ENCODE data around the gene FGF9. TPM values are rescaled to one million over a fixed set of nuclear protein-coding genes. Genes with fewer than 3 reads are reported as not detected.

FGF9 gene
- total and polyA plus RNA-seq, 4 experiments from 2014 or later: 2.1 to 7.3 (median 4.5) TPM

DNA sequence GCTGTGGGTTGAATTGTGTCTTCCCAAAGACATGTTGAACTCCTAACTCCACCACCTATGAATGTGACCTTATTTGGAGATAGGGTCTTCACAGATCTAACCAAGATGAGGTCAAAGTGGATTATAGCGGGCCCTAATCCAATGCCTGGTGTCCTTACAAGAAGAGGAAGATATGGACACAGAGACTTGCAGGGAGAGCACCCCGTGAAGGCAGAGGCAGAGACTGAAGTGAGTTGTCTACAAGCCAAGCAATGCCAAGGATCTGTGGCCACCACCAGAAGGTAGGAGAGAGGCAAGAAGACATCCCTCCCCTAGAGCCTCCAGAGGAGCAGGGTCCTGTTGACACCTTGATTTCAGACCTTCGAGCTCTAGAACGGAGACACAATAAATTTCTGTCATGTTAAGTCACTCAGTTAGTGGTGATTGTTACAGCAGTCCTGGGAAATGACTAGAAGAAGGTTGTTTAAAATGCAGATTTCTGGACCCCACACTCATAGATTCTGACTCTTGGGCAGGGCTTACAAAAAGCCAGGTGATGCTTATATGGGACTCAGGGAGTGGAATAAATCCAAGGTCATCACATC lies 70.6 kb downstream of the FGF9 start:
- H3K9me3 Mint-ChIP-seq: no peaks in the 10 kb centered on the region
- Histone ChIP-seq H3K27me3 (ENCODE audit: insufficient read depth, low read length) (no peaks in the 10 kb centered on the region), H3K4me3 (ENCODE audit: low read length in 2 of 2) (no peak overlapping the region), H3K36me3 (ENCODE audit: insufficient read depth, low read length) (no peaks in the 10 kb centered on the region), H3K4me1 (ENCODE audit: insufficient read depth, low read length) (no peaks in the 10 kb centered on the region), H3K9me3 (ENCODE audit: control insufficient read depth in 1 of 2, low read length in 2 of 2) (no peaks in the 10 kb centered on the region), H3K27ac (ENCODE audit: low read depth, low read length) (no peak overlapping the region)
- ChIA-PET CTCF (ENCODE audit: partially characterized antibody) (no interaction called here), POLR2A (ENCODE audit: partially characterized antibody) (no interaction called here)
- no peak overlapping the region for H3K4me3 Mint-ChIP-seq
- H3K4me1 Mint-ChIP-seq: no peaks in the 10 kb centered on the region
- no peak overlapping the region for H3K27ac Mint-ChIP-seq
- H3K27me3 Mint-ChIP-seq: peaks cover 4 to 9% of the 10 kb centered on the region in 2 donors
- DNase-seq: no peak
- H3K36me3 Mint-ChIP-seq: no peaks in the 10 kb centered on the region
- intact Hi-C loops (cut with micrococcal nuclease): no loop called here

DNA sequence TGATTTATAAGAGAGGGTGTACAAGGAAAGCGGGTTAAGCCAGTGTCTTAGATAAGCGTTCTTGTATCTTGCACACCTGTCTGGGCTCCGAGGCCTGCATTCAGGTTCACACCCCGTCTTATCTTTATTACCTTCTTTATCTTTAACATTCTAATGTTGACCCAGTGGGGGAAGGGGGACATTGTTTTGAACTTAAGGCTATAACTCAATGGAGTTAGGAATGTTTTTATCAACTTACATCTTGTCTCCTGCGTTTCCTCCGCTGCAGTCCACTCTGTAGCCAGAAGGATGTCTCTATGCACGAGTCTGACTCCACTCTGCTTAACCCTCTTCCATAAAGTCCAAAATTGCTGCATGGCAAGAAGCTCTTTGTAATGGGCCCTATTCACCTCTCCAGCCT lies 71.2 kb downstream of the FGF9 start:
- CTCF ChIA-PET (ENCODE audit: partially characterized antibody): no interaction called here
- H3K4me3 ChIP-seq (ENCODE audit: low read length in 2 of 2): no peak overlapping the region

DNA sequence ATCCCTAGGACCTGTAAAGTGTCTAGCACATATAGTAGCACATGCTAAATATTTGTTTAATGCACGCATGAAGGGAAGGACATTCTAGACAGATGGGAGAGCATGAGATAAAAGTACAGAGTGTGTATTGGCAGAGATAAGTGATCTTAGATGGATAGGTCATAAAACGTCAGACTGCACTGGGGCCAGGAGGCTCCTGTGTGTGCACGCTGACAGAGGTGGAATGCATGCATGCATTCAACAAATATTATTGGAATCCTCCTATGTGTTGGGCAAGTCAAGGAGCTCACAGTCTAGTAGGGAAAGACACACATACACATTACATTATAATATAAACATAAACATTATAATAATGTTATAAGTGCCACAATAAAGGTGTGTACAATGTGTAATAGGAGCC lies 73.3 kb downstream of the FGF9 start:
- Histone ChIP-seq H3K4me1 (ENCODE audit: insufficient read depth, low read length) (no peaks in the 10 kb centered on the region), H3K4me3 (ENCODE audit: low read length in 2 of 2) (no peak overlapping the region), H3K36me3 (ENCODE audit: insufficient read depth, low read length) (no peaks in the 10 kb centered on the region), H3K27ac (ENCODE audit: low read depth, low read length) (no peak overlapping the region), H3K27me3 (ENCODE audit: insufficient read depth, low read length) (no peaks in the 10 kb centered on the region), H3K9me3 (ENCODE audit: control insufficient read depth in 1 of 2, low read length in 2 of 2) (no peaks in the 10 kb centered on the region)
- no peak for DNase-seq
- Mint-ChIP-seq H3K27ac (no peak overlapping the region), H3K36me3 (no peaks in the 10 kb centered on the region), H3K4me1 (no peaks in the 10 kb centered on the region), H3K9me3 (no peaks in the 10 kb centered on the region), H3K27me3 (peaks cover 3 to 4% of the 10 kb centered on the region in 2 donors), H3K4me3 (no peak overlapping the region)
- CTCF ChIA-PET (ENCODE audit: partially characterized antibody): no interaction called here
- POLR2A ChIA-PET (ENCODE audit: partially characterized antibody): no interaction called here
- intact Hi-C loops (cut with micrococcal nuclease): no loop called here

More for the DNA sequence above, 71.2 kb downstream of the FGF9 start:
- H3K27me3 Mint-ChIP-seq: peaks cover 4 to 9% of the 10 kb centered on the region in 2 donors
- Histone ChIP-seq H3K27ac (ENCODE audit: low read depth, low read length) (no peak overlapping the region), H3K36me3 (ENCODE audit: insufficient read depth, low read length) (no peaks in the 10 kb centered on the region), H3K9me3 (ENCODE audit: control insufficient read depth in 1 of 2, low read length in 2 of 2) (no peaks in the 10 kb centered on the region), H3K27me3 (ENCODE audit: insufficient read depth, low read length) (no peaks in the 10 kb centered on the region), H3K4me1 (ENCODE audit: insufficient read depth, low read length) (no peaks in the 10 kb centered on the region)
- H3K27ac Mint-ChIP-seq: no peak overlapping the region
- H3K9me3 Mint-ChIP-seq: no peaks in the 10 kb centered on the region
- POLR2A ChIA-PET (ENCODE audit: partially characterized antibody): no interaction called here
- intact Hi-C loops (cut with micrococcal nuclease): no loop called here
- no peaks in the 10 kb centered on the region for H3K36me3 Mint-ChIP-seq
- no peak overlapping the region for H3K4me3 Mint-ChIP-seq
- no peak for DNase-seq
- no peaks in the 10 kb centered on the region for H3K4me1 Mint-ChIP-seq

DNA sequence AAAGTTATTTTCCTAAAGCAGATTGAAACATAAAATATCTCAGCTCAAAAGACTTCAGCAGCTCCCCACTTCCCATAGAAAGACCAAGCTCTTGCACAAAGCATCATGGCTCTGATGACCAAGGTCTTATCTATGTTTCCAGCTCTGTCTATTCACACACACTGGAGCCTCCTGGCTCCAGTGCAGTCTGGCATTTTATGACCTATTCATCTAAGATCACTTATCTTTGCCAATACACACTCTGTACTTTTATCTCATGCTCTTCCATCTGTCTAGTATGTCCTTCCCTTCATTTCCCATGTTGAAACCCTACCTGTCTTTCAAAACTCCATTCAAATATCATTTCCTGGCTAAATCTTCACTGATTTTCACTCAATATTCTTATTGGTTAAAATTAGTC lies 74.4 kb downstream of the FGF9 start:
- no peak for DNase-seq
- Mint-ChIP-seq H3K9me3 (peaks cover 0 to 4% (median 2%) of the 10 kb centered on the region in 8 donors), H3K4me1 (no peaks in the 10 kb centered on the region), H3K4me3 (no peak overlapping the region), H3K36me3 (no peaks in the 10 kb centered on the region), H3K27me3 (peaks cover 3 to 4% of the 10 kb centered on the region in 2 donors), H3K27ac (no peak overlapping the region)
- Histone ChIP-seq H3K4me1 (ENCODE audit: insufficient read depth, low read length) (no peaks in the 10 kb centered on the region), H3K4me3 (ENCODE audit: low read length in 2 of 2) (no peak overlapping the region), H3K36me3 (ENCODE audit: insufficient read depth, low read length) (no peaks in the 10 kb centered on the region), H3K27ac (ENCODE audit: low read depth, low read length) (no peak overlapping the region), H3K27me3 (ENCODE audit: insufficient read depth, low read length) (no peaks in the 10 kb centered on the region), H3K9me3 (ENCODE audit: control insufficient read depth in 1 of 2, low read length in 2 of 2) (no peaks in the 10 kb centered on the region)
- intact Hi-C loops (cut with micrococcal nuclease): no loop called here
- ChIA-PET CTCF (ENCODE audit: partially characterized antibody) (no interaction called here), POLR2A (ENCODE audit: partially characterized antibody) (no interaction called here)

DNA sequence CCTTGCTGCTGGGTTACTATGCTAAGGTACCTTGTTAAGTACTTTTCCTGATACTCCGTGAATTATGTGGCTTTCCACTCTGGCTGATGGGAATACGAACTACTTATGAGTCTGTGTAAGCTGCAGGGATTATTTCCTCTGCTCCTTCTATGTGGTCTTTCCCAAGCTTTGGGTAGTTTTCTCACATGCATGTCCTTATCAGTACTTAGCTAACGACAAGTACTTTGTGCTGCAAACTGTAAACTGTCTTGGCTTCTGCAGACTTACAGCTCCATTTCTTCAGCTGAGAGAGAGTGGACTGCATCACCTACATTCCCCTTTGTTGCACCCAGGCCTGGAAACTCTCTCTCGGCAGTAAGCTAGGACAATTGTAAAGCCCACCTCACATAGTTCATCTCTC lies 76.6 kb downstream of the FGF9 start:
- DNase-seq: no peak
- H3K4me3 Mint-ChIP-seq: no peak overlapping the region
- POLR2A ChIA-PET (ENCODE audit: partially characterized antibody): no interaction called here

DNA sequence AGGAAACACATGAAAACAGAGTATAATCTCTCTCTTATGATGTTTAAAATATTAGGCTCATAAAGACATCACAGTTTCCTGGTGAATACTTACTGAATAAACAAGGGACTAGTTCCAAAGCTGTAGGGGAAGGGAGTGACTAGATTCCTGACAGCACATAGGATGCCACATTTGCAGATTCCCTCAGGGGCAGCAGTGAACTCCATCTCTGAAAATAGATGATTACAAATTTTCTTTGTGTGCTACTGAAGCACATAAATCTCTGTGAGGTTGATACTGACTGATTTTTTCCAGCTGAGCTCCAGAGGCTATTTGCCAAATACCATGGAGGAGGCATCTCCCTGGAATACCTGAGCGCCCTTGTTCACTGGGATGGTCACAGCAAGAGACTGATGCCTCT lies 77.3 kb downstream of the FGF9 start:
- Mint-ChIP-seq H3K4me3 (no peak overlapping the region), H3K27ac (no peak overlapping the region), H3K36me3 (no peaks in the 10 kb centered on the region), H3K9me3 (peaks cover 0 to 9% (median 3%) of the 10 kb centered on the region in 8 donors), H3K4me1 (no peaks in the 10 kb centered on the region), H3K27me3 (peaks cover 0 to 3% of the 10 kb centered on the region in 2 donors)
- ChIA-PET CTCF (ENCODE audit: partially characterized antibody) (no interaction called here), POLR2A (ENCODE audit: partially characterized antibody) (no interaction called here)
- no peaks in the 10 kb centered on the region for H3K4me1 ChIP-seq (ENCODE audit: insufficient read depth, low read length)
- H3K4me3 ChIP-seq (ENCODE audit: low read length in 2 of 2): no peak overlapping the region
- no peak for DNase-seq
- H3K9me3 ChIP-seq (ENCODE audit: control insufficient read depth in 1 of 2, low read length in 2 of 2): no peaks in the 10 kb centered on the region
- no peaks in the 10 kb centered on the region for H3K36me3 ChIP-seq (ENCODE audit: insufficient read depth, low read length)
- intact Hi-C loops (cut with micrococcal nuclease): no loop called here
- H3K27ac ChIP-seq (ENCODE audit: low read depth, low read length): no peak overlapping the region
- H3K27me3 ChIP-seq (ENCODE audit: insufficient read depth, low read length): no peaks in the 10 kb centered on the region

More for the DNA sequence above, 76.6 kb downstream of the FGF9 start:
- Mint-ChIP-seq H3K27ac (no peak overlapping the region), H3K4me1 (no peaks in the 10 kb centered on the region), H3K9me3 (peaks cover 0 to 9% (median 3%) of the 10 kb centered on the region in 8 donors), H3K36me3 (no peaks in the 10 kb centered on the region), H3K27me3 (peaks cover 0 to 3% of the 10 kb centered on the region in 2 donors)
- Histone ChIP-seq H3K4me3 (ENCODE audit: low read length in 2 of 2) (no peak overlapping the region), H3K27me3 (ENCODE audit: insufficient read depth, low read length) (no peaks in the 10 kb centered on the region), H3K36me3 (ENCODE audit: insufficient read depth, low read length) (no peaks in the 10 kb centered on the region), H3K4me1 (ENCODE audit: insufficient read depth, low read length) (no peaks in the 10 kb centered on the region), H3K9me3 (ENCODE audit: control insufficient read depth in 1 of 2, low read length in 2 of 2) (no peaks in the 10 kb centered on the region), H3K27ac (ENCODE audit: low read depth, low read length) (no peak overlapping the region)
- intact Hi-C loops (cut with micrococcal nuclease): no loop called here
- CTCF ChIA-PET (ENCODE audit: partially characterized antibody): no interaction called here

DNA sequence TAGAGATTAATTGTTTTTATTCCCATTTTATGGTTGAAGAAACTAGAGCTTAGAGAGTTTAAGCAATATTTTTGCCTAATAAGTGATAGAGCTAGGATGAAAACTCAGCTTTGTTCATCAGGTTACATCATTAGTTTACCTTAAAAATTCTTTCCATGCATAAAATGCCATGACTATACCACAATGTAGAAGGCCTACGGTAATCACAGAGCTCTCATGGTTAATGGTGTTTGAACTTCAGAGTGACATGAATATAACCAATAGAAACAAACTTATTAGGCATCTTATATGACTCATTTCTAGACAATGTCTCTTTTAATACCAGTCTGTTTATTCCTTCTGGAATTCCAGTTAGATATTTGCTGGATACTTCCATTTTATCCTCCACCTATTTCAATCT lies 78.5 kb downstream of the FGF9 start:
- ChIA-PET POLR2A (ENCODE audit: partially characterized antibody) (no interaction called here), CTCF (ENCODE audit: partially characterized antibody) (no interaction called here)
- Histone ChIP-seq H3K36me3 (ENCODE audit: insufficient read depth, low read length) (no peaks in the 10 kb centered on the region), H3K4me3 (ENCODE audit: low read length in 2 of 2) (no peak overlapping the region), H3K4me1 (ENCODE audit: insufficient read depth, low read length) (no peaks in the 10 kb centered on the region), H3K9me3 (ENCODE audit: control insufficient read depth in 1 of 2, low read length in 2 of 2) (no peaks in the 10 kb centered on the region), H3K27me3 (ENCODE audit: insufficient read depth, low read length) (no peaks in the 10 kb centered on the region), H3K27ac (ENCODE audit: low read depth, low read length) (no peak overlapping the region)
- Mint-ChIP-seq H3K9me3 (peaks cover 0 to 9% (median 3%) of the 10 kb centered on the region in 8 donors), H3K4me1 (no peaks in the 10 kb centered on the region), H3K27me3 (peaks cover 0 to 3% of the 10 kb centered on the region in 2 donors), H3K27ac (no peak overlapping the region), H3K36me3 (no peaks in the 10 kb centered on the region), H3K4me3 (no peak overlapping the region)
- intact Hi-C loops (cut with micrococcal nuclease): no loop called here
- no peak for DNase-seq

DNA sequence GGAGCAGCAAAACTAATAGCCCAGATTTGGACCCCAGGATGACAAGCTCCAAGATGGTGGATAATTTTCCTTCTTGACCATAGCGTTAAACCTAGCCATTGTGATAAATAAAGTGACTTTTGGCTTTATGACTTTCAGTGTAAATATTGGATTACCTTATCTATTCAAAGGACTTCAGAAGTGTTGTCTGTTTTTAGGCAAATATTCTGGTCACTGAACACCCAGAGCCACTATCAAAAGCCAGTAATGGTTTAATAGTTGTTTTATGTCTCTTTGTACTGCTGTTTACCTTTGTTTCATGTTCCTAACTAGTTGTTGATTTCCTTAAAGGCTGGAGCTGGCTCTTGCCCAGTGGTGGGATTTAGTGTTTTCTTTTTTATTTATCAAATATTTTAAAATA lies 81.6 kb downstream of the FGF9 start:
- H3K4me1 Mint-ChIP-seq: no peaks in the 10 kb centered on the region

More for the DNA sequence above, 81.6 kb downstream of the FGF9 start:
- peaks cover 0 to 9% (median 3%) of the 10 kb centered on the region in 8 donors for H3K9me3 Mint-ChIP-seq
- Histone ChIP-seq H3K36me3 (ENCODE audit: insufficient read depth, low read length) (no peaks in the 10 kb centered on the region), H3K27me3 (ENCODE audit: insufficient read depth, low read length) (no peaks in the 10 kb centered on the region), H3K4me3 (ENCODE audit: low read length in 2 of 2) (no peak overlapping the region), H3K4me1 (ENCODE audit: insufficient read depth, low read length) (no peaks in the 10 kb centered on the region), H3K27ac (ENCODE audit: low read depth, low read length) (no peak overlapping the region), H3K9me3 (ENCODE audit: control insufficient read depth in 1 of 2, low read length in 2 of 2) (no peaks in the 10 kb centered on the region)
- ChIA-PET POLR2A (ENCODE audit: partially characterized antibody) (no interaction called here), CTCF (ENCODE audit: partially characterized antibody) (no interaction called here)
- peaks cover 4 to 7% of the 10 kb centered on the region in 2 donors for H3K27me3 Mint-ChIP-seq
- intact Hi-C loops (cut with micrococcal nuclease): no loop called here
- H3K27ac Mint-ChIP-seq: no peak overlapping the region
- no peaks in the 10 kb centered on the region for H3K36me3 Mint-ChIP-seq
- H3K4me3 Mint-ChIP-seq: no peak overlapping the region
- DNase-seq: no peak
